RWPE2 (cell line): ENCODE results near the gene RPTOR.

ENCODE experiments used
- ATAC-seq: fragments of 200-7000 bp; cut with Tn5 transposase; 3 replicates; pipeline ENCODE4 v1.9.1; 2021; ENCODE audit warnings: low read depth
- DNase-seq: peaks from one replicate; pipeline ENCODE4 v3.0.0-alpha.2; 2020; ENCODE audit warnings: low spot score
- H3K27ac ChIP-seq: fragments of 450-650 bp; 2 replicates; pipeline ENCODE4 v1.5.1; 2017; ENCODE audit warnings: mild to moderate bottlenecking; ENCODE audit not compliant: poor library complexity, severe bottlenecking
- H3K27me3 ChIP-seq: fragments of 250-450 bp; sonication (Bioruptor Pico); 2 replicates; pipeline ENCODE4 v1.5.1; 2021; ENCODE audit warnings: mild to moderate bottlenecking, moderate library complexity; ENCODE audit not compliant: insufficient read depth, poor library complexity, severe bottlenecking
- H3K36me3 ChIP-seq: fragments of 250-450 bp; sonication (Bioruptor Pico); 2 replicates; pipeline ENCODE4 v1.5.1; 2020; ENCODE audit warnings: low read depth, mild to moderate bottlenecking, moderate library complexity
- H3K4me1 ChIP-seq: fragments of 250-450 bp; sonication (Bioruptor Pico); 2 replicates; pipeline ENCODE4 v1.5.1; 2021; ENCODE audit warnings: mild to moderate bottlenecking, moderate library complexity; ENCODE audit not compliant: insufficient read depth, poor library complexity, severe bottlenecking
- H3K4me3 ChIP-seq: fragments of 250-450 bp; sonication (Bioruptor Pico); 2 replicates; pipeline ENCODE4 v1.5.1; 2021; ENCODE audit warnings: mild to moderate bottlenecking, moderate library complexity; ENCODE audit not compliant: severe bottlenecking
- H3K9me3 ChIP-seq: fragments of 250-450 bp; sonication (Bioruptor Pico); 2 replicates; pipeline ENCODE4 v1.5.1; 2021; ENCODE audit warnings: mild to moderate bottlenecking, moderate library complexity; ENCODE audit not compliant: severe bottlenecking
- TF ChIP-seq, protein P1 (sequence below): fragments of 450-650 bp; IDR thresholded peaks from one replicate; pipeline ENCODE4 v1.5.1; 2017; ENCODE audit warnings: mild to moderate bottlenecking, moderate library complexity; ENCODE audit not compliant: poor library complexity, severe bottlenecking

The RPTOR gene

DNA sequence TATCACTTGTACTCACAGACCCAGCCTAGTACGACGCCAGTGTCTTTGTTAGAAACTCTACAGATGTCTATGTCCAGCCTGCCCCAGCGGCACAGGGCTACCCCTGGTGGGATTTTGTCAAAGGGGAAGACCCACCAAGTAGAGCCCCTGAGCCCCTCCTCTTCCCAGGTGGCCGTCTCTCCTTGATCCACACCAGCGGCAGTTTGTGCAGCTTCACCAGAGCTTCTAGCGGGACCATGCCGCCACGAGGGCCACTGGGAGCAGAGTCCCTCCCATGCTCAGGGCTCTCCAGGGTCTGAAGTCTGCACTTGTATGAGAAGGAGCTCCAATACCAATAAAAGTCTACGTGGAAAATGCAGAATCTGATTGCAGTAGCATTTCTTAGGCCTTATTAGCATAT is 157.1 kb downstream of the RPTOR start:
- DNase-seq (no peak), ATAC-seq (no peak)
- Histone ChIP-seq H3K27ac (no peak overlapping the region), H3K36me3 (no peaks in the 10 kb centered on the region), H3K4me3 (no peak overlapping the region), H3K4me1 (peaks cover 11% of the 10 kb centered on the region), H3K27me3 (no peaks in the 10 kb centered on the region), H3K9me3 (no peaks in the 10 kb centered on the region)
- TF ChIP-seq, protein P1, sequence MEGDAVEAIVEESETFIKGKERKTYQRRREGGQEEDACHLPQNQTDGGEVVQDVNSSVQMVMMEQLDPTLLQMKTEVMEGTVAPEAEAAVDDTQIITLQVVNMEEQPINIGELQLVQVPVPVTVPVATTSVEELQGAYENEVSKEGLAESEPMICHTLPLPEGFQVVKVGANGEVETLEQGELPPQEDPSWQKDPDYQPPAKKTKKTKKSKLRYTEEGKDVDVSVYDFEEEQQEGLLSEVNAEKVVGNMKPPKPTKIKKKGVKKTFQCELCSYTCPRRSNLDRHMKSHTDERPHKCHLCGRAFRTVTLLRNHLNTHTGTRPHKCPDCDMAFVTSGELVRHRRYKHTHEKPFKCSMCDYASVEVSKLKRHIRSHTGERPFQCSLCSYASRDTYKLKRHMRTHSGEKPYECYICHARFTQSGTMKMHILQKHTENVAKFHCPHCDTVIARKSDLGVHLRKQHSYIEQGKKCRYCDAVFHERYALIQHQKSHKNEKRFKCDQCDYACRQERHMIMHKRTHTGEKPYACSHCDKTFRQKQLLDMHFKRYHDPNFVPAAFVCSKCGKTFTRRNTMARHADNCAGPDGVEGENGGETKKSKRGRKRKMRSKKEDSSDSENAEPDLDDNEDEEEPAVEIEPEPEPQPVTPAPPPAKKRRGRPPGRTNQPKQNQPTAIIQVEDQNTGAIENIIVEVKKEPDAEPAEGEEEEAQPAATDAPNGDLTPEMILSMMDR: no peak

DNA sequence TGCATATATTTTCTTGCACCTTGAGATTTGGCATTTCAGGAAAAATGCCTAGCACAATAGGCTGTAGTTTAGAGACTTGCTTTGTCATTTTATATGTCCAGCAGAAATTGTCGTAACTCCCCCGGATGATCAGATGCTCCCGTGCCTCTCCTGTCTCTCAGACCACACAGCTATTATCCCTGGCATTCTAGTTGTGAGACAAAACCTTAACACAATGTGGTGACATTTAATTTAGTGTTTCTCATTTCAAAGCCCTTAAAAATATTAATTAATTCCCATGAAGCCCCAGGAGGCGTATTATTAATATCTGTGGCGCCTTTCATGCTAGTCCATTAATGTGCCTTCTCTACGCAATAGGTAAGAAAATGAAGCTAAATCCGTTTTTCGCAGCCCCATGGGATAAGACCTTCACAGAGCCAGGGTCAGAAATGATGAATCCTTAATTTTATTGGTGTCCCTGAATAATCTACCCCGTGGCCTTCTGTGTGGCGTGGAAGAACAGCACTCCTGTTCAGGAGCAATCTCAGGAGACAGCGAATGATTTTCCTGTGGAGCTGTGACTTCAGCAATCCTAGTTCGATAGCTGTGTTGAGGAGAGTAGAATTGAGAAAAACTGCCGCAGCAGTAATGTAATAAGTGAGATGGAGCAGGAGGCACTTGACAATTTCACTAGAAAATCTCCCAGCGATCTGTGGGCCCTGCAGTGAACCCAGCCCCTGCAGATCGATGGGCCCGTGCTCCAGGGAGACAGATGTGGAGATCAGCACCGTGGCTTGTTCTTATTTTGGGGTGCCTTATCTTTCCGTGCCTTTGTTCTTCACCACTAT is 157.9 kb downstream of the RPTOR start:
- no peaks in the 10 kb centered on the region for H3K36me3 ChIP-seq
- DNase-seq (no peak), ATAC-seq (no peak)
- H3K27ac ChIP-seq: no peak overlapping the region
- TF ChIP-seq, protein P1: no peak
- no peak overlapping the region for H3K4me3 ChIP-seq
- no peaks in the 10 kb centered on the region for H3K27me3 ChIP-seq
- peaks cover 11% of the 10 kb centered on the region for H3K4me1 ChIP-seq
- H3K9me3 ChIP-seq: no peaks in the 10 kb centered on the region

DNA sequence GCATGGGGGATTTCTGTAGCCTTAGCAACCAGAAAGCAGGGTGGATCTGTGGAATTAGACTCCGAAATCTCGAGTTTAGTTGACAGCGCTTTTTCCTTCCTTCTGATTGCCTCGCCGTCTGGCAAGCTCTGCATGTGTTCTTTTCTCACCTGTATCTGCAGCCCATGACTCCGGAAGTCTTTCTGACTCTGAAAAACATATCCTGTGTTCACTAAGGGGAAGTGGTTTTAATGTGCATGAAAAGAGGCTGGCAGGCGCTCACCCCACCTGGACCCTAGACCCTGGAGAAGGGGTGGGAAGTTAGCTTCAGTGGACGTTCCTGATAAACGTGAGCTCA is 158.5 kb downstream of the RPTOR start:
- DNase-seq (no peak), ATAC-seq (no peak)
- TF ChIP-seq, protein P1: no peak
- Histone ChIP-seq H3K27me3 (no peaks in the 10 kb centered on the region), H3K4me1 (peaks cover 11% of the 10 kb centered on the region), H3K27ac (no peak overlapping the region), H3K9me3 (no peaks in the 10 kb centered on the region), H3K4me3 (no peak overlapping the region), H3K36me3 (no peaks in the 10 kb centered on the region)

DNA sequence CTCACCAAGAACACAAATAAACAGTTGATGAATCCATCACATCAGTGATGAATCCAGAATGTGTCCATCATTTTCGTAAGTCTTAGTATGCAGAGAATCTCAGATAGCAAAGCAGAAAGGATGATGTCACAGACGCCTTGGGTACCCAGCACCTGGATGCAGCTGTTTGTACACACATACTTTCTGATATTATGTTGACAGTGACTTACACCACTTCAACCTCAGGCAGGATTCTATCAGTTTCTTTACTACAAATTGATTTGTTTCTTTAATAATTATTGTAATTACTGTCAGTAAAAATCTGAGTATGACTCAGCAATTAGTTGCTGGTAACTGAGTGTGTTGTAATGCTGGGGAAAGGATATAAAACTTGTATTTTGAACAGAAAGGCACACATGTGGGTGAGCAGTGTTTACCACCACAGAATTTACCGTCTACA is 159.8 kb downstream of the RPTOR start:
- Histone ChIP-seq H3K27ac (no peak overlapping the region), H3K4me3 (no peak overlapping the region), H3K9me3 (no peaks in the 10 kb centered on the region), H3K36me3 (0 out of 2 replicates have a peak, but pooled peaks cover 3% of the 10 kb centered on the region), H3K4me1 (peaks cover 11% of the 10 kb centered on the region), H3K27me3 (no peaks in the 10 kb centered on the region)
- TF ChIP-seq, protein P1: no peak
- ATAC-seq: no peak
- no peak for DNase-seq

DNA sequence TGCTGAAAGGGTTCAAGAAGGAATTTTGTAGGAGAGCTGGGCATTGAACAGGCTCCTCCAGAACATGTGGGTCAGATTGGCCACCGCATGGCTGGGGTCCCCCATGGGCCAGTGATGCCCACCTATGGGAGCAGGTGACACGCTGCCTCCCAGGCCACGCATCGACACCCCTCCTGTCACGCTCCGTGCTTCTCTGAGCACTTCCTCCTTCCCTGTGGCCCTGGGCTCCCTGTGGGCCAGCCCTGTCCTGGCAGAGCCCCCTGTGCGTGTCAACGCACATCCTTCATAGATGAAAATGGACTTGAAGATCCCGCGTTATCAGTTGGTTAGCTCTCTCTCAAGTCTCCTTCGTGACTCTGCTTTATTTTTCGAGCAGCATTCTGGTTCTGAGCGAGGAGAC is 160.3 kb downstream of the RPTOR start:
- Histone ChIP-seq H3K9me3 (no peaks in the 10 kb centered on the region), H3K36me3 (0 out of 2 replicates have a peak, but pooled peaks cover 3% of the 10 kb centered on the region), H3K4me3 (no peak overlapping the region), H3K27ac (no peak overlapping the region), H3K4me1 (peaks cover 11% of the 10 kb centered on the region), H3K27me3 (no peaks in the 10 kb centered on the region)
- TF ChIP-seq, protein P1: no peak
- ATAC-seq: no peak
- no peak for DNase-seq
